CD4-positive, alpha-beta memory T cell (primary cell): ENCODE measurements around the gene MCF2L. TPM values are rescaled to one million over a fixed set of nuclear protein-coding genes. Genes with fewer than 3 reads are reported as not detected.
"Not testable (repeated sequence)": the region's sequence is repeated elsewhere in the genome, so short reads cannot be mapped to it uniquely, and the experiment has no call there.

Experiments
- CTCF ChIA-PET: fragments of 350-600 bp; sonication (Branson Sonifier 250); formaldehyde crosslinking; loops from one replicate; lab custom pipeline; 2021; ENCODE audit warnings: inconsistent platforms; ENCODE audit not compliant: partially characterized antibody; lab: Charles Lee
- POLR2A ChIA-PET: fragments of 350-600 bp; sonication (Branson Sonifier 250); formaldehyde crosslinking; loops from one replicate; lab custom pipeline; 2021; ENCODE audit not compliant: partially characterized antibody; lab: Charles Lee
- DNase-seq, 5 donors: peaks; one replicate each; pipeline versions ENCODE4 v3.0.0 to v3.0.0-alpha.2; 2020 to 2022; ENCODE audit warnings: mixed read lengths in 1 of 5
- H3K27ac ChIP-seq: one replicate; pipeline ENCODE4 v1.7.0; 2013; ENCODE audit warnings: low read depth, low read length
- H3K27me3 ChIP-seq: 2 replicates; pipeline ENCODE4 v1.7.0; 2013; ENCODE audit warnings: mild to moderate bottlenecking, low read length, moderate library complexity; ENCODE audit not compliant: insufficient read depth
- H3K36me3 ChIP-seq: 2 replicates; pipeline ENCODE4 v1.7.0; 2013; ENCODE audit warnings: mild to moderate bottlenecking, low read length, moderate library complexity; ENCODE audit not compliant: insufficient read depth
- H3K4me1 ChIP-seq: 2 replicates; pipeline ENCODE4 v1.7.0; 2013; ENCODE audit warnings: mild to moderate bottlenecking, low read length, moderate library complexity; ENCODE audit not compliant: insufficient read depth
- H3K4me3 ChIP-seq, 2 donors: one replicate each; pipeline ENCODE4 v1.7.0; 2013; ENCODE audit warnings: low read length in 2 of 2, mild to moderate bottlenecking in 1 of 2
- H3K9me3 ChIP-seq, 2 donors: one replicate each; pipeline ENCODE4 v1.7.0; 2013; ENCODE audit warnings: low read length in 2 of 2, control low read depth in 1 of 2; ENCODE audit not compliant: control insufficient read depth in 1 of 2
- H3K27ac Mint-ChIP-seq, 7 donors: one replicate each; pipeline ENCODE4 v1.8.0; 2020 to 2021; ENCODE audit warnings: mixed read lengths in 7 of 7, mild to moderate bottlenecking in 6 of 7, inconsistent platforms in 3 of 7, moderate library complexity in 3 of 7
- H3K27me3 Mint-ChIP-seq, 2 donors: one replicate each; pipeline ENCODE4 v1.8.0; 2020 to 2021; ENCODE audit warnings: mixed read lengths in 2 of 2
- H3K36me3 Mint-ChIP-seq, 2 donors: one replicate each; pipeline ENCODE4 v1.8.0; 2020 to 2021; ENCODE audit warnings: mixed read lengths in 2 of 2, inconsistent platforms in 1 of 2, mild to moderate bottlenecking in 1 of 2
- H3K4me1 Mint-ChIP-seq, 4 donors: one replicate each; pipeline ENCODE4 v1.8.0; 2020 to 2021; ENCODE audit warnings: mixed read lengths in 4 of 4, mild to moderate bottlenecking in 1 of 4
- H3K4me3 Mint-ChIP-seq, 8 donors: one replicate each; pipeline ENCODE4 v1.8.0; 2020 to 2021; ENCODE audit warnings: mixed read lengths in 8 of 8, mild to moderate bottlenecking in 7 of 8, moderate library complexity in 6 of 8, inconsistent platforms in 3 of 8
- H3K9me3 Mint-ChIP-seq, 8 donors: one replicate each; pipeline ENCODE4 v1.8.0; 2020 to 2021; ENCODE audit warnings: mixed read lengths in 8 of 8, mild to moderate bottlenecking in 5 of 8, inconsistent platforms in 3 of 8, moderate library complexity in 1 of 8
- intact Hi-C: fragments of 100-400 bp; cut with micrococcal nuclease; formaldehyde crosslinking; loops from one replicate; pipeline ENCODE4 v1.15.1; 2023
- polyA plus RNA-seq, 2 donors: library from polyadenylated mRNA; unstranded; fragments of 300-500 nt; fragmentation: Illumina TruSeq; gene quantifications; one replicate each; pipeline ENCODE4 v1.2.3, GENCODE V29; 2021
- total RNA-seq, 2 experiments: library from RNA; stranded (reverse); gene quantifications; one replicate each; pipeline ENCODE4 v1.2.3, GENCODE V29; 2021

MCF2L gene
- total and polyA plus RNA-seq, 4 experiments from 2014 or later, result 0.15 to 18.9 (median 10.4) TPM

- H3K9me3 Mint-ChIP-seq, intact Hi-C loops, H3K4me1 Mint-ChIP-seq, H3K36me3 ChIP-seq, H3K4me3 Mint-ChIP-seq, H3K4me3 ChIP-seq, H3K36me3 Mint-ChIP-seq, H3K9me3 ChIP-seq, H3K27me3 Mint-ChIP-seq, POLR2A ChIA-PET, DNase-seq, H3K27ac ChIP-seq, CTCF ChIA-PET, H3K27ac Mint-ChIP-seq, H3K27me3 ChIP-seq, H3K4me1 ChIP-seq: not testable (repeated sequence)
Measured at GRCh38 chr13:113057559-113057958, 88.5 kb downstream of the MCF2L start.

GRCh38 chr13:113058129-113058987, 89.3 kb downstream of the MCF2L start:
- ChIA-PET POLR2A (no interaction called here), CTCF (no interaction called here)
- Mint-ChIP-seq H3K4me3 (no peak overlapping the region), H3K27me3 (no peaks in the 10 kb centered on the region), H3K4me1 (no peaks in the 10 kb centered on the region), H3K27ac (no peak overlapping the region), H3K9me3 (peaks cover 0 to 4% (median 0%) of the 10 kb centered on the region in 8 donors), H3K36me3 (peaks cover 1 to 4% of the 10 kb centered on the region in 2 donors)
- Histone ChIP-seq H3K9me3 (no peaks in the 10 kb centered on the region), H3K4me1 (no peaks in the 10 kb centered on the region), H3K27me3 (no peaks in the 10 kb centered on the region), H3K36me3 (no peaks in the 10 kb centered on the region), H3K27ac (no peak overlapping the region), H3K4me3 (no peak overlapping the region)
- DNase-seq, result no peak
- intact Hi-C loops, result no loop called here

DNA sequence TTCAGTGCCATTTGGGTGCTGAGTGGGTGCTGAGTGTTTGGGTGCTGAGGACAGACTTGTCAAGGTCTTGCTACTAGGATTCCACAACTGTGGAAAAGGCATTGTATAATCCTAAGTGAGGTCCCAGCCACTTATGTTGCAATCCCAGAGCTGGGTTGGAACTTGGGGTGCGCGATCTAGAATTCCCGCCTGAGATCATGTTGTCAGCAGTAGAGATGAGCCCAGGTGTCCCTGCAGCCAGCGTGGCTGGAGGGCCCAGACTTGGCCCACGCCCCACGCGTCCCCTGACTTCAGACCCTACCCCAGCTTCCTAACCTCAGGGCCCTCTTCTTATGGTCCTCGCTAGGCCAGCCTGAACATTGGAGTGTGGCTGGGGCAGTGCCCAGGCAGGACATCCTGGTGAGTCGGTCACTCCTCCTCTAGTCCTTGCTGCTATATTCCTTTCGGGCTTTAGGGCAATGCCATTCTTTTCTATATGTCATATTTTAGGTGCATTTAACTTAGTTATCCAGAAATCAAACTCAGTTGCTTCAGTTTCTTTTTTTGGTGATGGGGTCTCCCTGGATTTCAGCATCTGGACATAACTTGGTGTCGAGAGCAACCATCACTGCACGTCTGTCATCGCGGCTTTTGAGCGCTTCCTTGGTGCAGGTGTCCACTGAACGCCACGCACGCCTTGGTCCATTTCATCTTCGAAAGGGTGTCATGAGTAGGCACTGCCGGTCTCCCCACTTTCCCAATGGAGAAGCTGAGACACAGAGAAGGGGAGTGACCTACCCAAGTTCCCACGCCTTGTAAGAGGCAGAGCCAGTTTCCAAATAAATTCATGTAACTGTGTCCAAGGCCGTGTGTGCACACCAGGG, 90.2 kb downstream of the MCF2L start:
- DNase-seq, result no peak
- intact Hi-C loops, result no loop called here
- ChIA-PET CTCF (no interaction called here), POLR2A (no interaction called here)
- Mint-ChIP-seq H3K4me3 (no peak overlapping the region), H3K27me3 (no peaks in the 10 kb centered on the region), H3K36me3 (peaks cover 3 to 5% of the 10 kb centered on the region in 2 donors), H3K27ac (no peak overlapping the region), H3K4me1 (no peaks in the 10 kb centered on the region), H3K9me3 (peaks cover 0 to 4% (median 0%) of the 10 kb centered on the region in 8 donors)
- Histone ChIP-seq H3K27me3 (no peaks in the 10 kb centered on the region), H3K36me3 (no peaks in the 10 kb centered on the region), H3K4me1 (no peaks in the 10 kb centered on the region), H3K4me3 (no peak overlapping the region), H3K27ac (no peak overlapping the region), H3K9me3 (no peaks in the 10 kb centered on the region)

DNA sequence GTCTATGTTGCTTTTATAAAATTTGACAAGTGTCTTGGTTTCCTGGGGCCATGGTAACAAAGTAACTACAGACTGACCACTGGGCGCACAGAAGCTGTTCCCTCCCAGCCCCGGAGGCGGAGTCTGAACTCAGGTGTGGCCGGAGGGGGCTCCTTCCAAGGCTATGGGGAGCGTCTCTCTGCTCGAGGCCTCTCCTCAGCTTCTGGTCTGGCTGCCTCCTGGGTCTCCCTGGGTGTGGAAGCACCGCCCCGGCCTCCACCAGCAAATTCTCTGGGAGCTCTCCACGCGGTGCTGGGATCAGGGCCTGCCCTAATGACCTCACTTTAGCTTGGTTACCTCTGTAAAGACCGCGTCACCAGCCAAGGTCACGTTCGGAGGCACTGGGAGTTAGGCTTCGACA, 90.9 kb downstream of the MCF2L start:
- Mint-ChIP-seq H3K9me3 (peaks cover 0 to 2% (median 0%) of the 10 kb centered on the region in 8 donors), H3K36me3 (peaks cover 6 to 8% of the 10 kb centered on the region in 2 donors), H3K27me3 (no peaks in the 10 kb centered on the region), H3K4me3 (no peak overlapping the region), H3K27ac (no peak overlapping the region), H3K4me1 (no peaks in the 10 kb centered on the region)
- no peak for DNase-seq
- no peaks in the 10 kb centered on the region for H3K36me3 ChIP-seq
- no peaks in the 10 kb centered on the region for H3K9me3 ChIP-seq
- H3K27ac ChIP-seq, result no peak overlapping the region
- no peaks in the 10 kb centered on the region for H3K4me1 ChIP-seq
- no peak overlapping the region for H3K4me3 ChIP-seq
- intact Hi-C loops, result no loop called here
- no peaks in the 10 kb centered on the region for H3K27me3 ChIP-seq
- ChIA-PET CTCF (no interaction called here), POLR2A (no interaction called here)

DNA sequence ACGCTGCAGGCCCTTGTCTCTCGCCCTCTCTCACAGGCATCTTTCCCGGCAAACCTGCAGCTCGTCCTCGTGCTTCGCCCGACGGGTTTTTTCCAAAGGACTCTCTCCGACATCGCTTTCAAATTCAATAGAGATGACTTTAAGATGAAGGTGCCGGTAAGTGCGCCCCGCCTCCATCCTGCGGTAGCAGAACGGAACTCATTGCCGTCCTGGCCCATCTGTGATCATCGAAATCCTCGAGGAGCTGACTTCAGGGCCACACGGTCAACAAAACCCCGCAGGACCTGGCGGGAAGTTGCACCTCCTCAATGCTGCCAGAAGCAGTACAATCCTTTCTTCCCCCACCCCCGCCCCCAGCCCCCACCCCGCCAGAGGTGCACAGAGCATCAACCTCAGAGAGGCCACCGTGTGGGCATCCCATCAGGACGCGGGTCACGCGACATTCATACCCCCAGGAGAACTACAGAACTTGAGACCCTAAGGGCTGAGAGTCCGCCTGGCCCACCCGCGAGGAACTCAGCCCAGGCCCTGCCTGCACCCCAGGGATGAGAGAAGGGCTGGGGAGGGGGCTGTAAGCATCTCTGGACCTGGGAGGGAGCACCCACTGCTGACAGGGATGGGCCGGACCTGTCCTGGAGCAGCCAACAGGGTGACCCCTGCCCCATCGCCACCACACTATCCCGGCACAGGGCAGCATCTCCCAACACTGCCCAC, 91.7 kb downstream of the MCF2L start:
- Mint-ChIP-seq H3K36me3 (peaks cover 6 to 8% of the 10 kb centered on the region in 2 donors), H3K4me3 (no peak overlapping the region), H3K4me1 (no peaks in the 10 kb centered on the region), H3K27me3 (no peaks in the 10 kb centered on the region), H3K27ac (no peak overlapping the region), H3K9me3 (peaks cover 0 to 2% (median 0%) of the 10 kb centered on the region in 8 donors)
- intact Hi-C loops, result no loop called here
- no peak overlapping the region for H3K27ac ChIP-seq
- ChIA-PET CTCF (no interaction called here), POLR2A (no interaction called here)
- no peak overlapping the region for H3K4me3 ChIP-seq
- no peaks in the 10 kb centered on the region for H3K9me3 ChIP-seq
- H3K36me3 ChIP-seq, result no peaks in the 10 kb centered on the region
- no peaks in the 10 kb centered on the region for H3K4me1 ChIP-seq
- no peaks in the 10 kb centered on the region for H3K27me3 ChIP-seq
- no peak for DNase-seq

- POLR2A ChIA-PET, result no interaction called here
- intact Hi-C loops, result no loop called here
- Histone ChIP-seq H3K27ac (no peak overlapping the region), H3K27me3 (no peaks in the 10 kb centered on the region), H3K36me3 (no peaks in the 10 kb centered on the region), H3K4me1 (no peaks in the 10 kb centered on the region), H3K9me3 (no peaks in the 10 kb centered on the region), H3K4me3 (no peak overlapping the region)
- no peaks in the 10 kb centered on the region for H3K4me1 Mint-ChIP-seq
- H3K36me3 Mint-ChIP-seq, result peaks cover 6 to 8% of the 10 kb centered on the region in 2 donors
- H3K27ac Mint-ChIP-seq, result no peak overlapping the region
- CTCF ChIA-PET, result no interaction called here
- H3K9me3 Mint-ChIP-seq, result peaks cover 0 to 2% (median 0%) of the 10 kb centered on the region in 8 donors
- no peaks in the 10 kb centered on the region for H3K27me3 Mint-ChIP-seq
- no peak overlapping the region for H3K4me3 Mint-ChIP-seq
- DNase-seq, result no peak
Measured at GRCh38 chr13:113061271-113061625, 92.2 kb downstream of the MCF2L start.
